RWPE2 (cell line): ENCODE measurements around the gene CD38.
"Not testable (repeated sequence)": the region's sequence is repeated elsewhere in the genome, so short reads cannot be mapped to it uniquely, and the experiment has no call there.

Experiments used
- ATAC-seq: fragments of 200-7000 bp; cut with Tn5 transposase; 3 replicates; pipeline ENCODE4 v1.9.1; 2021; ENCODE audit warnings: low read depth
- DNase-seq: peaks from one replicate; pipeline ENCODE4 v3.0.0-alpha.2; 2020; ENCODE audit warnings: low spot score
- H3K27ac ChIP-seq: fragments of 450-650 bp; 2 replicates; pipeline ENCODE4 v1.5.1; 2017; ENCODE audit warnings: mild to moderate bottlenecking; ENCODE audit not compliant: poor library complexity, severe bottlenecking
- H3K27me3 ChIP-seq: fragments of 250-450 bp; sonication (Bioruptor Pico); 2 replicates; pipeline ENCODE4 v1.5.1; 2021; ENCODE audit warnings: mild to moderate bottlenecking, moderate library complexity; ENCODE audit not compliant: insufficient read depth, poor library complexity, severe bottlenecking
- H3K36me3 ChIP-seq: fragments of 250-450 bp; sonication (Bioruptor Pico); 2 replicates; pipeline ENCODE4 v1.5.1; 2020; ENCODE audit warnings: low read depth, mild to moderate bottlenecking, moderate library complexity
- H3K4me1 ChIP-seq: fragments of 250-450 bp; sonication (Bioruptor Pico); 2 replicates; pipeline ENCODE4 v1.5.1; 2021; ENCODE audit warnings: mild to moderate bottlenecking, moderate library complexity; ENCODE audit not compliant: insufficient read depth, poor library complexity, severe bottlenecking
- H3K4me3 ChIP-seq: fragments of 250-450 bp; sonication (Bioruptor Pico); 2 replicates; pipeline ENCODE4 v1.5.1; 2021; ENCODE audit warnings: mild to moderate bottlenecking, moderate library complexity; ENCODE audit not compliant: severe bottlenecking
- H3K9me3 ChIP-seq: fragments of 250-450 bp; sonication (Bioruptor Pico); 2 replicates; pipeline ENCODE4 v1.5.1; 2021; ENCODE audit warnings: mild to moderate bottlenecking, moderate library complexity; ENCODE audit not compliant: severe bottlenecking
- TF ChIP-seq, protein P1 (sequence below): fragments of 450-650 bp; IDR thresholded peaks from one replicate; pipeline ENCODE4 v1.5.1; 2017; ENCODE audit warnings: mild to moderate bottlenecking, moderate library complexity; ENCODE audit not compliant: poor library complexity, severe bottlenecking

CD38 gene

DNA sequence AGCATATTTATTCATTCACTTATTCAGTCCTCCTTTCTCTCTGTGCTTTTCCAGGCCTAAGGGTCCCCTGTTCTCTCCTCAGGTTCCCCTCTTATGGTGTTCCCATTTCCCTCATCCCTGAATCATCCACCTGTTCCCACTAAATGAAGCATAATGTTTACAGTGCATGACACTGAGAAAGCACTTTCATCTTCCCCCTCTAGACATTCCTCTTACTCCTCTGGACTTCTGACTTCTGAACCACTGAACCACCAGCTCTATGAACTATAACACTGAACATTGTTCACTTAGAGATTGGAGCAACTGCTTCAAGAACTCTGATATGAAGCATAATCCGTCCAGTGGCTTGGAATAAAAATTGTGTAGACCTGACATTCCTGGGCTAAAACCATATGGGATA, 59.5 kb downstream of the CD38 start:
- ATAC-seq (no peak), DNase-seq (no peak)
- H3K4me1 ChIP-seq, result no peaks in the 10 kb centered on the region
- no peak overlapping the region for H3K27ac ChIP-seq
- no peak overlapping the region for H3K4me3 ChIP-seq
- H3K9me3 ChIP-seq, result no peaks in the 10 kb centered on the region
- H3K27me3 ChIP-seq, result no peaks in the 10 kb centered on the region
- TF ChIP-seq, protein P1, sequence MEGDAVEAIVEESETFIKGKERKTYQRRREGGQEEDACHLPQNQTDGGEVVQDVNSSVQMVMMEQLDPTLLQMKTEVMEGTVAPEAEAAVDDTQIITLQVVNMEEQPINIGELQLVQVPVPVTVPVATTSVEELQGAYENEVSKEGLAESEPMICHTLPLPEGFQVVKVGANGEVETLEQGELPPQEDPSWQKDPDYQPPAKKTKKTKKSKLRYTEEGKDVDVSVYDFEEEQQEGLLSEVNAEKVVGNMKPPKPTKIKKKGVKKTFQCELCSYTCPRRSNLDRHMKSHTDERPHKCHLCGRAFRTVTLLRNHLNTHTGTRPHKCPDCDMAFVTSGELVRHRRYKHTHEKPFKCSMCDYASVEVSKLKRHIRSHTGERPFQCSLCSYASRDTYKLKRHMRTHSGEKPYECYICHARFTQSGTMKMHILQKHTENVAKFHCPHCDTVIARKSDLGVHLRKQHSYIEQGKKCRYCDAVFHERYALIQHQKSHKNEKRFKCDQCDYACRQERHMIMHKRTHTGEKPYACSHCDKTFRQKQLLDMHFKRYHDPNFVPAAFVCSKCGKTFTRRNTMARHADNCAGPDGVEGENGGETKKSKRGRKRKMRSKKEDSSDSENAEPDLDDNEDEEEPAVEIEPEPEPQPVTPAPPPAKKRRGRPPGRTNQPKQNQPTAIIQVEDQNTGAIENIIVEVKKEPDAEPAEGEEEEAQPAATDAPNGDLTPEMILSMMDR, result no peak
- no peaks in the 10 kb centered on the region for H3K36me3 ChIP-seq

- H3K4me1 ChIP-seq, H3K9me3 ChIP-seq, H3K36me3 ChIP-seq, ATAC-seq, H3K4me3 ChIP-seq, H3K27me3 ChIP-seq, DNase-seq, H3K27ac ChIP-seq: not testable (repeated sequence)
These were observed 63.1 kb downstream of the CD38 start for GRCh38 chr4:15841194-15841730.

DNA sequence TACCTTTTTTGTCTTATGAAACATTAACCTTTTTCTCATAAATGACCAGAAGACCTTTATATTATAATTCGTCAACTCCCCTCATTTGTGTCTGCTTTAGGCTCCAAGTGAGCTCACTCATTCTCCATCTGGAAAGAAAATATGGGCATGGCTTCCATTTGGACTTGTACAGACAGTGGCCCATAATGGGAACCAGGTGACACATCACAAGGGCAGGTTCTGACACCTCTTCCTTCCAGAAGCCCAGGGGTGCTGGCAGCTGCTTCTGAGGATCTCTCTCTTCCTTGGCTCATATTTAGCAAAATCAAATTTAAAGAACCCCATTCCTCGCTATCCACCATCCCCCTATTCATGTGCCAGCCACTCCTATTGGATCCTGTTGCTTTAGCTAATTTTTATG, 69.6 kb downstream of the CD38 start:
- Histone ChIP-seq H3K36me3 (no peaks in the 10 kb centered on the region), H3K4me3 (no peak overlapping the region), H3K4me1 (no peaks in the 10 kb centered on the region), H3K9me3 (no peaks in the 10 kb centered on the region), H3K27ac (no peak overlapping the region), H3K27me3 (no peaks in the 10 kb centered on the region)
- TF ChIP-seq, protein P1, result no peak
- ATAC-seq (peak; percentile 41; the same call in 1 of the 3 replicates), DNase-seq (no peak)

GRCh38 chr4:15848191-15848842, 70.2 kb downstream of the CD38 start:
- Histone ChIP-seq H3K36me3 (no peaks in the 10 kb centered on the region), H3K27ac (no peak overlapping the region), H3K27me3 (no peaks in the 10 kb centered on the region), H3K4me1 (no peaks in the 10 kb centered on the region), H3K4me3 (no peak overlapping the region), H3K9me3 (no peaks in the 10 kb centered on the region)
- ATAC-seq (no peak), DNase-seq (no peak)
- TF ChIP-seq, protein P1, result no peak

GRCh38 chr4:15851969-15852368, 73.8 kb downstream of the CD38 start:
- Histone ChIP-seq H3K9me3 (no peaks in the 10 kb centered on the region), H3K27ac (no peak overlapping the region), H3K4me3 (no peak overlapping the region), H3K27me3 (no peaks in the 10 kb centered on the region), H3K36me3 (no peaks in the 10 kb centered on the region), H3K4me1 (no peaks in the 10 kb centered on the region)
- TF ChIP-seq, protein P1, result no peak
- ATAC-seq (no peak), DNase-seq (no peak)
